ENCODE measurements around the gene C17orf113.

The C17orf113 gene

GRCh38 chr17:42050393-42051012, at the start of gene C17orf113:
Gene C17orf113, minus strand, starts transcription at chr17:42050601. Its CDS starts 7,225 bp downstream, at chr17:42043376.
- DNase-seq (ENCODE audit: low read depth, low spot score), result peak; percentile 50

DNA sequence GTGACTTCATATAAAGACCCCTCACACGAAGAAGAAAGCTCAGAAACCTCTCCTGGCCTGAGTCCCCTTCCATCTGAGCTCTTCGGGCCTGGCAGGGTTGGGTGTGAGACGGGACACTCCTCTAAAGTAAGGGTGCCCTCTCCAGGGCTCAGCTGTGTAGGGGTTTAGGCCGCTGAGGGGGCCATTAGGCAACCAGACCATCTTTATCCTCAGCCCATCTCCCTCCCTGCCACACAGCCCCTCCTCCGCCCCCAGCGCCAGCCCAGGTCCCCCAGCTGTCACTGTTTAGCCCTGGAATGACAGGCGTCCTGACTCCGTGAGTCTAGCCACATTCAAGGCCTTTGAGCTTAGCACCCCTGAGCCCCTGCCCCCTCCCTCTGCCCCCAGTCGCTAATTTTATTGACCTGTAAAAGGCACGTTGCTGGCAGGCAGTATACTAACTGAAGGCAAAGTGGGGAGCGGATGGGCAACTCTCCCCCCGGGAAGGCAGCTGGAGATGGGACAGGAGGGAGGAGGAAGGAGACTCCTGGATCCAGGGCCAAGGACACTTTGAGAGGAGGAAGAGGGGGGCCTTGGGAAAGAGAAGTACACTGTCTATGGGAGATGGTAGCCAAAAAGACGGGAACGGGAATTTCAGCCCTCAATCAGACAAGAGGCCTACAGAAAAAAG, 48.5 kb upstream of the C17orf113 start:
- no peak for DNase-seq (ENCODE audit: low read depth, low spot score)

DNA sequence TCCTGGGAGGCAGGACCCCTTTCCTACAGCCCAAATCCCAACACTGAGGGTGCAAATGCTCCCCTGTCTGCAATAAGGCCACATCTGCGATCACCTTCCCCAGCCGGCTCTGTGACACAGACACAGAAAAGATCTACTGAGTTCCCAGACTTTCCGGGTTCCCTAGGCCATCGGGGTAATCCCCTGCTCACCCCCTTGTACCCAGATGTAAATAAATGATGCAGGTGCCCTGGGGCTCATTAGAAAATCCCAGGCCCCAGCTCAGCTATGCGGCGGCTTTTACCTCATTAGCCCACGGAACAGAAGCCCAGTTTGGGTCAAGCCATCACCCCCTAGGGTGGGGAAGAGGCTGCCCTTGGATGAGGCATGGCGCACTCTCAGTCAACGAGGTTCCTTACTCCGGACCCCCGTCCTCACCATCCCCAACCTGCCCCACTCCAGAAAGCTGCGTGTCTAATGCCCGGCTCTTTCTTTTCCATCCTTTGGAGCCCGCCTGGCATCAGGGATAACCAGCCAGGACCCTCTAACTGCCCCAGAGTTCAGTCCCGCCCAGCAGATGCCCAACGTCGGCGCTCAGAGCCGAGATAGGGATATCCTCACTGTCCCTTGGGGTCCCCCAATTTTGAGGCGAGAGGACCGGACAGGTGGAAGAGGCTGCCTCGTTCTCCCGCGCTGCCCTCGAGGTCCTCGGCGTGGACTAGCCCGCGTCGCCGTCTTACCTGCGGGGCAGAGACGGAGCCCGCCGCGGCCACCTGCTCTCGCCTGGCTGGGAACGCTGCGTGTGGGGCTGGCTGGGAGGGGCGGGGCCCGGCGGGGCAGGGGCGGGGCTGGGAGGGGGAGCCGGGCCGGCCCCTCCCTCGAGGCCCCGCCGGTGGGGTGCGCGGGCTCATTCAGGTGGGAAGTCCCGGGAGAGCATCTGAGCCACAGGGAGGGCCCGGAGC, 47.6 kb upstream of the C17orf113 start, which contains the start of gene ZNF385C:
ZNF385C (minus strand) TSS at position 783 of the 941 bp plus-strand sequence. CDS start 35,417 bp downstream, outside the sequence.
- DNase-seq (ENCODE audit: low read depth, low spot score), result no peak

- DNase-seq (ENCODE audit: low read depth, low spot score), result no peak
These were observed 46.1 kb upstream of the C17orf113 start for GRCh38 chr17:42096360-42097111.

DNA sequence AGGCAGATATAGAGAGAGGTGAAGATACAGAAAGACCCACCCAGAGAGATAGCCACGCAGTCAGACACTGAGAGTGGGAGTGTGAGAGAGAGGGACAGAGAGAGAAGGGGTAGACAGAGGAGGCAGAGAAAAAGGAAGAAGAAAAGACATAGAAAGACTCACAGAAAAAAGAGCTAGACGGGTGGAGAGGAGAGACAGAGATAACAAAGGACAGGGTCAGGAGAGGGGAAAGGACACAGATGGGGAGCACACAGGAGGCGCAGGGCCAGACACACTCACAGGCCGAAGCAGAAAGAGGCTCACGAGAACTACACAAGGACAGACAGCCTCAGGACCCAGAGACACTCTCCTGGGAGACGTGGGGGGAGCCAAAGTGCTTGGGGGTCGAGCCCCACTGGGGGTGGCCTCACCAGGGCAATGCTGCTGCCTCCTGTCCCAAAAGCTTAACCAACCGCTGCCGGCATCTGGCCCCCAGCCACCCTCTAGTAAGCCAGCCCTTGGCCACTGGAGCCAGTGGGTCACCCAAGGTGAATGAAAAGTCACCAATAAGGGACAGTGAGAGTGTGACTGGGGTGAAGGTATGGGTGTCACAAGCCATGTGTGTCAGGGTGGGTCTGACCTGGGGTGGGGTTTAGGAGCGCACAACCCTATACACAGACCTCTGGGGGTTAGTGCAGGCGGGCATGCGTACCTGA, 44.1 kb upstream of the C17orf113 start:
- no peak for DNase-seq (ENCODE audit: low read depth, low spot score)

GRCh38 chr17:42092939-42093338, 42.5 kb upstream of the C17orf113 start:
- DNase-seq (ENCODE audit: low read depth, low spot score), result no peak

- no peak for DNase-seq (ENCODE audit: low read depth, low spot score)
These were observed 40.8 kb upstream of the C17orf113 start for GRCh38 chr17:42090964-42091790.

- no peak for DNase-seq (ENCODE audit: low read depth, low spot score)
These were observed 38.3 kb upstream of the C17orf113 start for GRCh38 chr17:42088736-42089135.

- no peak for DNase-seq (ENCODE audit: low read depth, low spot score)
These were observed 37.6 kb upstream of the C17orf113 start for GRCh38 chr17:42087736-42088705.

GRCh38 chr17:42087042-42087701, 36.8 kb upstream of the C17orf113 start:
- DNase-seq (ENCODE audit: low read depth, low spot score), result no peak

GRCh38 chr17:42081516-42082129, 31.2 kb upstream of the C17orf113 start:
- DNase-seq (ENCODE audit: low read depth, low spot score), result no peak

- no peak for DNase-seq (ENCODE audit: low read depth, low spot score)
These were observed 29.1 kb upstream of the C17orf113 start for GRCh38 chr17:42079541-42079940.

GRCh38 chr17:42078396-42079043, 28.1 kb upstream of the C17orf113 start:
- no peak for DNase-seq (ENCODE audit: low read depth, low spot score)

DNA sequence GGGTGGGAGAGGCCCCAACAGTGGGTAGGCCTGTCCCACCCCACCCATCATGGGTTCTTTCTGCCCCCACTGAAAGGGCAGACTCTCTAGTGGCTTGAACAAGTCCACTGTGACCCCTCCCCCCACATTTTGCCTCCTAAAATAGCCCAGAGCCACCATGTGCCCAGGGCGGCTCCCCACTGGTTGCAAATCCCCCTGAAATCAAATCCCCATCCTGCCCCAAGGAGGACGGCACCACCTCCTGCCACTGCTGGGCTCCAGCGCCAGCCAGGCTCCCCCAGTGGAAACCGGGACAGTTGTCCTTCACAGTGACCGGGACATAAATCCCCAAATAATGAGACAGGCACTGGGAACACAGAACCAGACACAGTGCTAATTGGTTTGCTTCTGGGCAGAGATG, 27.4 kb upstream of the C17orf113 start:
- no peak for DNase-seq (ENCODE audit: low read depth, low spot score)

DNA sequence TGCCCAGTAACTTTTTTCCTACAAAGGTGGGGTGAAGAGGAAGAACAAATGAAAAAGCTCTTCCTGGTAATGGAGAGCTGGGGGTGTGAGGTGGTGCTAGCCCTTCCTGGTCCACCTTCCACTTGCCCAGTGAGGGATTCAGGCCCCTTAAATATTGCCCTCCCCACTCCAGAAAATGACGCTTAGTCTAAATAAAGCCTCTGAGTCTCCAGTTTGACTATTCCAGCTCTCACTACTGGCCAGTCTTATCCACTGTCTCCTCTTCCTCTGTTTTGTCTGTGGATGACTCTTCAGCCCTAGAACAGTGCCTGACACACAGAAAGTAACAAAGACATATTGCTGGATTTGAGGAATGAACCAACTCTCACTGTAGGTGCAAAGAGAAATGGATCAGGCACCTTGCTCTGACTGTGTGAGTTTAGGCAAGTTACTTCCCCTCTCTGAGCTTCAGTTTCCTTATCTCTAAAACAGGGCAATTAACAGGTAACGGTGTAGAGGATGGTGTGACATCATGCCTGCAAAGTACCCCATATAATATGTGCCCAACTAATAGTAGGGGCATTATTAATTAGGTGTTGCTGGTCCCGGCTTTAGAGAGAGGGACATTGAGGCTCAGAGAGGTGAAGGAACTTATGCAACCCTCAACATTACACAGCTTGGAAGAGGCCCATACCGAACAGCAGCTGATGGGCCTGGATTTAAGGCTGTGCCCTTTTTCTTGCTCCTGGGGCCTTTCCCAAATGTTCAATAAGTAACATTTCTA, 26.6 kb upstream of the C17orf113 start:
- no peak for DNase-seq (ENCODE audit: low read depth, low spot score)

DNA sequence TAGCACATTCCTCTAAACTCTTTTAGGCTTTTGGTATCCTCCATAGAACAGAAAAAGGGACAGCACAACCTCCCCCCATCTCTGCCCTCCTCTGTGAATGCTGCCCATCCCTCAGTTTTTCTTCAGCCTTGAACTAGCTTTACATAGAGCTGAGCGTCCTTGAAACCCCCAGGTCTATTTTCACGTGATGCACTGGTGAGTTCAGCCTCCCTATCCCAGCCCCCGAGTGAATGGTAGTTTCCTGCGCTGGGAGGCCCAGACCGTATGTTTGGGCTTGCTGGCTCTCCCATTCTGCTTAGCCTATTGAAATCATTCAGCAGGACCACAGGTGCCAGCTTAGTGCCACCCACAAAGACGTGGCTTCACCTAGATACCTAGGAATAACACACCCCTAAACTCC, 25.4 kb upstream of the C17orf113 start:
- DNase-seq (ENCODE audit: low read depth, low spot score), result no peak
